Measurements from ENCODE around the gene RBM15.

RBM15 gene

DNA sequence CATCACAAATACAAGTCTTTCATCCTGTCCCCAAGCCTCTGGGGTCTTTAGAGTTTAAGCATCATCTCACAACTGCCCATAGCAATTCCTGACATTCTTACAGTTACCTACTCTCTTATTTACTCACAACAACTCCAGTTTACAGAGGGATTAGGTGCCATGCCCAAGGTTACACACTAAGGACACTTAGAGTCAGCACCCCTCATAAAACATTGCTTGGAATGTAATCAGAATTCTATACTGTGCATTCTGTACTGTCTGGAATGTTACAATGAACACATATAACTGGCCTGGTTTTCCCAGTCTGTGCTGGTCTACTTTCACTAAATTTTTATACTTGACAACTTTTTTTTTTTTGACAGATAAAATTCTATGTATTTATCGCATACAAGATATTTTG is 14.5 kb upstream of the RBM15 start:
- DNase-seq = no peak

DNA sequence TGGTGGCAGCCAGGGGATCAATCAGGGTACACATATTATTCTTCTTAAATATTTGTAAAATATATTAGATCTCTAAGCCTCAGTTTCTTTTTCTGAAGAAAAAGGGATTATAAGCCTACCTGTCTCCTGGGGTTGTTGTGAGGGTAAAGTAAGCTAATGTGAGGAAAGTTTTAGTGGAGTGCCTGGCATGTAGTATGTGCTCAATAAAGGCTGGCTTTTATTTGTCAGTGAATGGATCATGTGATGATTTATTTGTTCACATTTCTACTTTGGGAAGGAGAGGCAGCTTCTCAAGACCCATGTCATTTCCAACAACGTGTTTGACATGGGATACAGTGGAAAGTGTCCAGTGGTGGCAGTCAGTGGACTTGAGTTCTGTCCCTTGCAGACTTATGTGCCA is 12.4 kb upstream of the RBM15 start:
- no peak for DNase-seq

DNA sequence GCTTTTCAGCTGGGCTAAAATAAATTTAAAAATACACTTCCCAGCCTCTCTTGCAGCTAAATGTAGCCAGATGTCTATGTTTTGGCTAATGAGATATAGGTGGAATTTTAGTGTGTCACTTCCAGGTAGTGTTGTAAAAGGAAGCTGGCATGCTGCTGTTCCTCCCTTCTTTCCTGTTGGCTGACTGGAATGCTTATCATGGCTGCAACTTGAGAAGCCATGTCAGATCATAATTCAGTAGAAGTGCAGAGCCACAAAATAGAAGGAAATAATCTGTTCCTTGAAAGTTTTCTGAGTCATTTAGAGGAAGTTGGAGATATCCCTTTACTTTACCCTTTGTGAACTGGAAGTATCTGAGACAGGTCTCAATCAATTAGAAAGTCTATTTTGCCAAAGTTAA is 10.9 kb upstream of the RBM15 start:
- DNase-seq = no peak

DNA sequence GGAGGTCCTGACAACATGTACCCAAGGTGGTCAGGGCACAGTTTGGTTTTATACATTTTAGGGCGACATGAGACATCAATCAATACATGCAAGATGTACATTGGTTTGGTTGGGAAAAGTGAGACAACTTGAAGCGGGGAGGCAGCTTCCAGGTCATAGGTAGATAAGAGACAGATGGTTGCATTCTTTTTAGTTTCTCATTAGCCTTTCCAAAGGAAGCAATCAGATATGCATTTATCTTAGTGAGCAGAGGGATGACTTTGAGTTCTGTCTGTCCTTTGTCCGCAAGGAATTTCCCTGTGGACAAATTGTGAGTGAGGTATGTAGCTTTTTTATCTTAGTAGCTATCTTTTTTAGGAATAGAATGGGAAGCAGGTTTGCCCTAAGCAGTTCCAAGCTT is 10.5 kb upstream of the RBM15 start:
- DNase-seq = no peak

DNA sequence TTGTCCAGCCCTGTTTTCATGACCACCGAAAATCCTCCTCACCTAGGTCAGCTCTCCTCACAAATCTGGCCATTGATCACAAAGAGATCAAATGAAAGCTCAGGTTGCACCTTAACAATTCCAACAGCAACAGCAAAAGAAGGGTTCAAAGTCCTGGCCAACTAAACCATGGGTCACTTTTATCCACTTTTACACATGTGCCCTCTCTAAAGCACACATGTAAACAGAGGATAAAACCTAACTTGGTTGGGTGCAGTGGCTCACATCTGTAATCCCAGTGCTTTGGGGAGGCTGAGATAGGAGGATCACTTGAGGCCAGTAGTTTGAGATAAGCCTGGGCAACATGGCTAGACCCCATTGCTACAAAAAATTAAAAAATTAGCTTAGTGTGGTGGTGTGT is 3.9 kb upstream of the RBM15 start:
- no peak for DNase-seq

DNA sequence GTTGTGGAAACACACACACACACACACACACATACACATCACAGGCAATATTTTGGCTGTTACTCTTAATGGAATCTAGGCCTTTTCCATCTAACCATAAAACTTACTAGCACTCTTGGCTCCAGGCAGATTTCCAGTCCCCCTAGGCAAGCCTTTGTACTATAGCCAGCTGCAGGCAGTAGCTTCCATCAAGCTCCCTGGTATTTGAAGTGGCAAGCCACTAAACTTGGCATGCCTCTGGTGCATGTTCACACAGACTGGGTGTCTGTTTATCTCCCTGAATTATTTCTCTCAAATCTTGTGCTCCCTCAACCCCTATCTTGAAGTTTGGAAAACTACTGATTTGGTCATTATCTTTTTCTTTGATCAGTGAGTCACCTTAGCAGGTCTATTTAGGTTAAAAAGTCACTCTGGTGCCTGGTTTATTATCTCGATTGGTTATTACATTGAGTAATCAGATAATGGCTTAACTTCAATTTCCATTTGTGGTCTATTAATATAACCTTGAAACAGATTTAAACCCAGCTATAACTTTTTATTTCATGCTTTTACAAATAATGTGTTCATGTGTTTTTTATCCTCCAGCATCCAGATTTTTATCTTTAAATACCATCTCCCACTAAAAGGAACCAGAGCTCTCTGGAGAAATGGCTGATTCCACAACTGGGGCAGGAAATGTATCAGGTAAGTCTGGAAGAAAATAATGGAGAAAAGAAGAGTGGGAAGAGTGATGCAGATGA is 2.7 kb upstream of the RBM15 start:
- no peak for DNase-seq

DNA sequence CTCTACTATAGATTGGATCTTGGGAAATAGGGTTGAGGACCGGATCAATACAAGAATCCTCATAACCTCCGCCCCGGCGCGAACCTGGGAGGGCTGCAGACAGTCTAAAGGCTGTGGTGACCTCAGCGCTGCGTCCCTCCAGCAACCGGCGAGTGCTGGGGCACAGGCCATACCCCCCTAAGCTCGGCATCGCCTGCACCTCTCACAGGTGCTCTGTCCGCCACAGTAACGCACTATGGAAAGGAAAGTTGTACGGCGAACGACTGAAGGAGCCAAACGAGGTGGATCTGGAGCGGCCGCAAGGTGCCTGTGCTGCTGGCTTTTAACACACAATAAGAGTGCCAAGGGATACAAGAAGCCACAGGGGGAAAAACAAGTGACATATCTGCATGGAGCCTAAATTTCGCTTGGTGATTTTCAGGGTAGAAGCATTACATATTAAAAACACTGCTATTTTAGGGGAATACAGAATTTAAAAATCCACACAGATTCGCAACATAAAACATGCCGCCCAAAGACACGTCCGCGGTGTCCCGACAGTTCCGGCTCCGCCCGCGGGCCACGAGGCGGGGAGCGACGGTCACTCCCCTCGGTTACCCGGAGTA is 1.4 kb upstream of the RBM15 start:
- DNase-seq = peak; percentile 29

DNA sequence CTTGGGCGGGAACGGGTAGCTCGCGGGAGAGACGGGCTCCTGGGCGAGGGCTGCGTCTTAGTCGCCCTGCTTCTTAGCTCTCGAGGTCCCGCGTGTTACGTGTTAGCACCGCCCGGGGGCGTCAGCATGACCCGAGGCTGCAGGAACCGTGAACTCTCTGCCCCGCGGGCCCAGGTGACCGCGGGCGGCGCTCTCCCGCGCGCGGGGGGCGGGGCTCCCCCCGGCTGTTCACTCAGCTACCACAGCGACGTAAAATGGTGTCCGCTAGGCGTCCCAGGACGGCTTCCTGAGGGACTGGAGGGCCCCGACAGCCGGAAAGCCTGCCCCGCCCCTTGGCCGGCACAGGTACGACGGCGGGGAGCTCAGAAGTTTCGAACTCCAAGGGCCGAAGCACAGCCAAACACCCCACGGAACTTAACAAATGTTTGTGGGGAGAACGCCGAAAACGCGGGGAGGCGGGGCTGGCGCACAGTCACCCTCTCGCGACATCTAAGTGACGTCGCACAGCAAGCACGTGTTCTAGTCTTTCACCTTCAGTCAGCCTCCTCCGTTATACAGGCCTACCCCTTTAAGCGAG is 780 bp upstream of the RBM15 start:
- peak; percentile 93 for DNase-seq

DNA sequence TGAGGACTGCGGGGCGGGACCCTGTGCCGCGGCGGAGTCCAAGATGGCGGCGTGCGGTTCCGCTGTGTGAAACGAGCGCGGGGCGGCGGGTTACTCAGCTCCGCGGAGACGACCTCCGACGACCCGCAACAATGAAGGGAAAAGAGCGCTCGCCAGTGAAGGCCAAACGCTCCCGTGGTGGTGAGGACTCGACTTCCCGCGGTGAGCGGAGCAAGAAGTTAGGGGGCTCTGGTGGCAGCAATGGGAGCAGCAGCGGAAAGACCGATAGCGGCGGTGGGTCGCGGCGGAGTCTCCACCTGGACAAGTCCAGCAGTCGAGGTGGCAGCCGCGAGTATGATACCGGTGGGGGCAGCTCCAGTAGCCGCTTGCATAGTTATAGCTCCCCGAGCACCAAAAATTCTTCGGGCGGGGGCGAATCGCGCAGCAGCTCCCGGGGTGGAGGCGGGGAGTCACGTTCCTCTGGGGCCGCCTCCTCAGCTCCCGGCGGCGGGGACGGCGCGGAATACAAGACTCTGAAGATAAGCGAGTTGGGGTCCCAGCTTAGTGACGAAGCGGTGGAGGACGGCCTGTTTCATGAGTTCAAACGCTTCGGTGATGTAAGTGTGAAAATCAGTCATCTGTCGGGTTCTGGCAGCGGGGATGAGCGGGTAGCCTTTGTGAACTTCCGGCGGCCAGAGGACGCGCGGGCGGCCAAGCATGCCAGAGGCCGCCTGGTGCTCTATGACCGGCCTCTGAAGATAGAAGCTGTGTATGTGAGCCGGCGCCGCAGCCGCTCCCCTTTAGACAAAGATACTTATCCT is 430 bp downstream of the RBM15 start:
- DNase-seq = no peak

DNA sequence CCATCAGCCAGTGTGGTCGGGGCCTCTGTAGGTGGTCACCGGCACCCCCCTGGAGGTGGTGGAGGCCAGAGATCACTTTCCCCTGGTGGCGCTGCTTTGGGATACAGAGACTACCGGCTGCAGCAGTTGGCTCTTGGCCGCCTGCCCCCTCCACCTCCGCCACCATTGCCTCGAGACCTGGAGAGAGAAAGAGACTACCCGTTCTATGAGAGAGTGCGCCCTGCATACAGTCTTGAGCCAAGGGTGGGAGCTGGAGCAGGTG is 961 bp downstream of the RBM15 start:
- DNase-seq = no peak

DNA sequence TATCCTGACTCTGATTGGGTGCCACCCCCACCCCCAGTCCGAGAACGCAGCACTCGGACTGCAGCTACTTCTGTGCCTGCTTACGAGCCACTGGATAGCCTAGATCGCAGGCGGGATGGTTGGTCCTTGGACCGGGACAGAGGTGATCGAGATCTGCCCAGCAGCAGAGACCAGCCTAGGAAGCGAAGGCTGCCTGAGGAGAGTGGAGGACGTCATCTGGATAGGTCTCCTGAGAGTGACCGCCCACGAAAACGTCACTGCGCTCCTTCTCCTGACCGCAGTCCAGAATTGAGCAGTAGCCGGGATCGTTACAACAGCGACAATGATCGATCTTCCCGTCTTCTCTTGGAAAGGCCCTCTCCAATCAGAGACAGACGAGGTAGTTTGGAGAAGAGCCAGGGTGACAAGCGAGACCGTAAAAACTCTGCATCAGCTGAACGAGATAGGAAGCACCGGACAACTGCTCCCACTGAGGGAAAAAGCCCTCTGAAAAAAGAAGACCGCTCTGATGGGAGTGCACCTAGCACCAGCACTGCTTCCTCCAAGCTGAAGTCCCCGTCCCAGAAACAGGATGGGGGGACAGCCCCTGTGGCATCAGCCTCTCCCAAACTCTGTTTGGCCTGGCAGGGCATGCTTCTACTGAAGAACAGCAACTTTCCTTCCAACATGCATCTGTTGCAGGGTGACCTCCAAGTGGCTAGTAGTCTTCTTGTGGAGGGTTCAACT is 2.1 kb downstream of the RBM15 start:
- no peak for DNase-seq

DNA sequence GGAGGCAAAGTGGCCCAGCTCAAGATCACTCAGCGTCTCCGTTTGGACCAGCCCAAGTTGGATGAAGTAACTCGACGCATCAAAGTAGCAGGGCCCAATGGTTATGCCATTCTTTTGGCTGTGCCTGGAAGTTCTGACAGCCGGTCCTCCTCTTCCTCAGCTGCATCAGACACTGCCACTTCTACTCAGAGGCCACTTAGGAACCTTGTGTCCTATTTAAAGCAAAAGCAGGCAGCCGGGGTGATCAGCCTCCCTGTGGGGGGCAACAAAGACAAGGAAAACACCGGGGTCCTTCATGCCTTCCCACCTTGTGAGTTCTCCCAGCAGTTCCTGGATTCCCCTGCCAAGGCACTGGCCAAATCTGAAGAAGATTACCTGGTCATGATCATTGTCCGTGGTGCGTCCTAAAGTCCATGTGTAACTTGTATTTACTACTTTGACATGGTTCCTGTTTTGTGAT is 2.7 kb downstream of the RBM15 start:
- DNase-seq = no peak

DNA sequence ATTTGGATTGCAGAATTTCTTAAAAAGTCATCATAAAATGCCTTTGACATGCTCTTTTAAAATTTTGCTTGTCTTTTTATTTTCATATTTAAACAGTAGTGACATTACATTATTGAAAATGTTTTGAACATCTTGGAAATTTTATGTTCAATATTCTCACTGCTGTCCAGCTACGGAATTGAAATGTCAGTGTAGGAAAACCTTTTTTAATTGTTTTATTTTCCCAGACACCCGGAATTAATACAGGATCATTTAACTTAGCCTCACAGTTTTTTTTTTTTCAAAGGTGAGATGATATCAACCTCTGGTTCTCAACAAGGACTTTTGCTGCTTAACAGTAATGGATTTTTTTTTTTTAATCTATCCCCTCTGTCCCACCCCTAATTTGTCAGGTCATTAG is 4.1 kb downstream of the RBM15 start:
- no peak for DNase-seq

DNA sequence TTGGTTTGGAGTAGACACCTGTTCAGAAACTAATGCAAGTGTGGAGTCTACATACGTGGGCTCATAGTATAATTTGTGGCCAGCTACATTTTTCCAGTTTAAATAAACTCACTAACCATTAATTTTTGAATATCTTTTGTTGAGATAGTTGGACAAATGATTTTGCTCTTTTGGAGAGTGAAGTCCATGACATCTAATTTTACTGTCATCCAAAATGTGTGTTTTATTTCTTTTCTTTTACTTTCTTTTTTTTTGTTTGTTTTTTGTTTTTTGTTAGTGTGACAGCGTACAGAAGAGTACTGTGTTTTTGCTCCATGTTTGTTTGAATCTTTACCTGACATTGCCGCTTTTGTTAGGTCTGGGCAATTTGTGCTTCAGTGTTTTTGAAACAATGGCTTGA is 5.0 kb downstream of the RBM15 start:
- DNase-seq = no peak

DNA sequence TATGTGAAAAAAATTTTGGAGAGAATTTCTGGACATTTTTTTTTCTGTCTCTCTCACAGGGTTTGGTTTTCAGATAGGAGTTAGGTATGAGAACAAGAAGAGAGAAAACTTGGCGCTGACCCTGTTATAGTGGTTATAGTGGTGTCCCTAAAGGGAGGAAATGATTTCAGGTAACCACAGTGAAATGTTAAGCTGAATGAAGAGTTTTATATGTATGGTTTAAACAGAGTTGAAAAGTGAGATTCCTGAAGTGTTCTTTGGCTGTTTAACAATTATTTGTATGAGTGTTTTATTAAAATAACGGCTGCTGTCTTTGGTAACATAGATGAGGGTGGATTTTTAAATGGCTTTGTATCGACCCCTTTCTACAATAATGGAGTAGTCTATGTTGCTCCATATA is 6.3 kb downstream of the RBM15 start:
- no peak for DNase-seq

DNA sequence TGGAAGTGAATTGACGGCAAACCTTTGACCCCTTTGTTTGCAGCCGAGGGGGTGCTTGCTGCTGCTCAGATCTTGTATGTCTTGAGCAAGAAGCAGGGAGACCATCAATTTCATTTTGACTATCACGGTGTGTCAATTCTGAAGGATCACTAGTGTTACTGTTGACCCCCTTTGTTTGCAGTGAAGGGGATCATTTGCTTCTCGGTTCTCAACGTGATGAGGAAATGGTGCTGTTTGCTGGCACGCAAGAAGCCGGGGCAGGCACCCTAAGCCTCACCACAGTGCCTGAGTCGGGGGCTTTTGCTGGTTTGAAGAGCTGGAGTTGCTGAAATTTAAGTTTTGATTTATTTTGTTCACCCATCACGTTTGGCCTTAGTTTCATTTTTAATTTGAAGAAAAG is 7.5 kb downstream of the RBM15 start:
- no peak for DNase-seq

DNA sequence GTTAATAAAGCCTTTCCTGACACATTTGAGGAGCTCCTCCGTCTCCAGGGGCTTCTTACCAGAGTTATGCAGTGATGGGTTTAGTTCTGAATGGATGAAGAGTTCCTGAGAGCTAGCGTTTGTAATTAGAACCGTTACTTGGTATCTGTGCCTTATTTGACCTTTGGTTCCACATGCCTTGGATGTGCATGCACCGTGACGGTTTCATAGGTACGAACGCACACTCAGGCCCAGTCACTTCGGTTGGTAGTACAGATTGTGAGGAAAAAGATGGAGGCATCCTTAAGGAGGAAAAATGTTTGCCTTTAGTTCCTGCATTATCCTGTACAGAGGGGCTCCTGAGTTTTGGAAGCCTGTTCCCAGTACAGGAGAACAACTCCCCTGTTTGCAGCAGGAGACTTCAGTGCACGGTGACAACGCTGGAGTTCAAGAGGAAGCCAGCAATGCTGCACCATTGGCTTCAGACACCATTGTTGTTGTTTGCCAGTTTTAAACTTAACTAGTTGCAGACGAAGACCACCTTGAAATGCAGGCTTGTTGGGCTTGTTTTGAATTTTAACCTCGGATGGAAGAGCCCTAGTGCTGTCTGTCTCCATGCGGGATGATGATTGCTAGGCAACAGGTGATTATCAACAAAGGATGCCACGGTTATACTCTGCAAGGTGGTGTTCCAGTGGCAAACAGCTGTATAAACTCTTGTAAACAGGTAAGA is 8.2 kb downstream of the RBM15 start:
- no peak for DNase-seq

DNA sequence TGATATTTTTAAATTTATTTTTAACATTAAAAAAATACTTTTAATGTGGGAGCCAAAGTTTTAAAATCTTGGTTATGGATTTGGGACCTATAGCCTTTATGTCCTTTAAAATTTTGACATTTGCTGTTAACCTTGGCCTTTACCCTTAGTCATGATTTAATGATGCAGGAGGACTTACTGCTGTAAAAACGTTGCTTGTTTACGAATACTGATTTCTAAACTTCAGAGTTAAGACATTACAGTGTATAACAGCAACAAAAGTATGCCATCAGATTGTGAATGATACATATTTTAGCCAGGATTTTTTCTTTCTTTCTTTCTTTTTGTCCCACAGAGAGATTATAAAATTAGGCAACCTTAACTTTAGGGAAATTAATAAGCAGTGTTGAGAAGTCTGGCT is 8.9 kb downstream of the RBM15 start:
- DNase-seq = no peak

DNA sequence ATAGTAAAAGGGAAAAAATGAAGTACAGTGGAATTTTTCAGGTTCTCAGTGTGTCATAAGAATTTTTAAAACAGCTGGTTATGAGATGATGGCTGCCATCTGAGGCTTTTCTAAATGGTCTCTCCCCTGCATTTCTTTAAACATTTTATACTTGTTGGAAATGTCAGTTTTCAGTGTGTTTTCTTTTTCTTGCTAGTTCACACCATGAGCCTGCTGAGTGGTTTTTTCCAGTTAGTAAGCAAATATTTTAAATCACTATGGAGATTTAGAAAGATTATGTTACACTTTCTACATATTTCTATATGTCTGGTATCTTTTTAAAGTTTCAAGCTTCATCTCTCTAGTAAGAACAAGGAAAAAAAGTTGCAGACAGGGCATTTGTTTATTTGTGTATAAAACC is 9.6 kb downstream of the RBM15 start:
- no peak for DNase-seq

DNA sequence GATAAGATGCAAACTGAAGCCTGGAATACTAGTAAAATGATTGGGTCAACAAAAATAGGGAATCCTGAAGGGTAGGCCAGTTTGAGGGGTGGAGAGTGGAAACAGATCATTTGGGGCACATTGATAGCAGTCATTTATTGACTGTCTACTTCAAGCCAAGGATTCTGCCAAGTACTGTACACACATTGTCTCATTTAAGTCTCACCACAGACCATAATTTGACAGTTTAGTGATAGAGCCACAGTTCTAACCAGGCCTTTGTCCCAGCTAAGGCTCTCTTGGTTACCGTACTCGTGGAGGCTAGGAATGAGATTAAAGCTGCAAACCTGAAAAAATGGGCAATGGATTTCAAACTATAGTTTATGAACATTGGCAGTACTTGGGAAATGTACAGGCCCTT is 11.2 kb downstream of the RBM15 start:
- DNase-seq = no peak

DNA sequence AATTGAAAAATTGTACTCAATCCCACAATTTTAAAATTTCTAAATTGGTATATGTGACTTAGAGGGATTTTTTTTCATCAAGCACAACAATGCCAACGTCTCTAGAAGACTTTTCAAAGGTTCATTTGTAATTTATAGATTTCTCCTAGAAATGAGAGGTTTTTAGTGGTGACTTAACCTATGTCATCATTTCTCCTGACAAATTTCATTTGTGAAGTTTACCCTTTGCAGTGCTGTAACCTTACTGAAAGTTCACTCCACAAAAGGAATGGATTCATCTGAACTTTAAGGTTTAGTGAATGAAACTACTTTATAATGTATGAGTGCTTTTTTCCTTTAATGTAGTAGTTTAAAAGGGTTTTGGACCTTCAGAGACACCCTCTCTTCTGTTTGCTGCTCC is 16.1 kb downstream of the RBM15 start:
- DNase-seq = no peak

DNA sequence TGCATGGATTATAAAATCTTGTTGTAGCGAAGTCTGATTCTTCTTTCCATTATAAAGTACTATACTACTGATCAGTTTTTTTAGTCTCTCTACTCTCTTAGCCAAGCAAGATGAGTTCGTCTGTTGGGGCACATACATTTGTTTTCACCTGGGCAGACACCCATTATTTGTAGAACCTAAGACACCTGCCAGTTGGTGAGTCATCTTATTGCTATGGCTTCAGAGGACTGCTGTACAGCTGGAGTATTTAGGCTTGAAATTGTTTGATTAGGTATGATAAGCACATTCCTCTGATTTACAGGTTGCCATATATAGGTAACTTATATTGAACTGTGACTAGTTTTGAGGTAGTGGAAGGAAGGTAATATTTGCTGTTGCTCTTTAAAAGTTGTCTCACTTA is 17.2 kb downstream of the RBM15 start:
- DNase-seq = no peak

DNA sequence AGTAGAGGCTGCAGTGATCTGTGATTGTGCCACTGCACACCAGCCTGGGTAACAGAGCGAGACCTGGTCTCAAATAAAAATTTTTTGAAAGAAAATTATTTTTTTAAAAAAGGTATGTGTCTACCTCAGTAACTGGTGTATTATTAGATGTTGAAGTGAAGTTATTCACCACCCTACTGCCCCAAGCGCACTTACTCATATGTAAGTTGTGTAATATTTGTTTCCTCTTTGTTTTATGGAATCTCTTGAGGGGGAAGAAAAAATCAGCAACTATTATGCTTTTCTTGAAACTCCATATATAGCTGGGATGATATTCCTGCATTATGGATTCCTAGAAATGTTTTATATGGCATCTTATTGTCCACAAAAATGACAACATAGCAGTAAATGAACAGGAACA is 21.3 kb downstream of the RBM15 start:
- no peak for DNase-seq

Measured in NCI-H1694 (cell line).